Activated CD4-positive, alpha-beta T cell treated with anti-CD3 and anti-CD28 coated beads, Interleukin-2, amount 50 U/mL, for 4 hours (primary cell): ENCODE measurements around the gene ALX4.

Experiments used
- DNase-seq, 2 experiments: peaks; one replicate each; pipeline ENCODE4 v3.0.0-alpha.2; 2020

ALX4 gene

GRCh38 chr11:44335052-44335760, 25.3 kb upstream of the ALX4 start:
- no peak for DNase-seq

GRCh38 chr11:44334356-44335004, 24.5 kb upstream of the ALX4 start:
- no peak for DNase-seq

GRCh38 chr11:44333271-44334218, 23.6 kb upstream of the ALX4 start:
- no peak for DNase-seq

- DNase-seq = no peak
Measured at GRCh38 chr11:44332665-44333064, 22.7 kb upstream of the ALX4 start.

- DNase-seq = no peak
Measured at GRCh38 chr11:44329472-44330230, 19.7 kb upstream of the ALX4 start.

GRCh38 chr11:44328138-44328660, 18.3 kb upstream of the ALX4 start:
- no peak for DNase-seq

- DNase-seq = no peak
Measured at GRCh38 chr11:44327730-44328129, 17.8 kb upstream of the ALX4 start.

- no peak for DNase-seq
Measured at GRCh38 chr11:44326615-44327475, 16.9 kb upstream of the ALX4 start.

GRCh38 chr11:44325698-44326097, 15.8 kb upstream of the ALX4 start:
- no peak for DNase-seq

- no peak for DNase-seq
Measured at GRCh38 chr11:44324749-44325525, 15.0 kb upstream of the ALX4 start.

- no peak for DNase-seq
Measured at GRCh38 chr11:44324222-44324621, 14.3 kb upstream of the ALX4 start.

- DNase-seq = no peak
Measured at GRCh38 chr11:44322243-44322642, 12.3 kb upstream of the ALX4 start.

GRCh38 chr11:44321059-44321458, 11.1 kb upstream of the ALX4 start:
- no peak for DNase-seq

- DNase-seq = no peak
Measured at GRCh38 chr11:44320289-44320973, 10.5 kb upstream of the ALX4 start.

GRCh38 chr11:44319552-44320288, 9.8 kb upstream of the ALX4 start:
- no peak for DNase-seq

- no peak for DNase-seq
Measured at GRCh38 chr11:44319170-44319551, 9.2 kb upstream of the ALX4 start.

GRCh38 chr11:44318369-44318768, 8.4 kb upstream of the ALX4 start:
- no peak for DNase-seq

GRCh38 chr11:44316659-44317240, 6.8 kb upstream of the ALX4 start:
- no peak for DNase-seq
